Measurements from ENCODE around the gene MAPK9.

Gene MAPK9

DNA sequence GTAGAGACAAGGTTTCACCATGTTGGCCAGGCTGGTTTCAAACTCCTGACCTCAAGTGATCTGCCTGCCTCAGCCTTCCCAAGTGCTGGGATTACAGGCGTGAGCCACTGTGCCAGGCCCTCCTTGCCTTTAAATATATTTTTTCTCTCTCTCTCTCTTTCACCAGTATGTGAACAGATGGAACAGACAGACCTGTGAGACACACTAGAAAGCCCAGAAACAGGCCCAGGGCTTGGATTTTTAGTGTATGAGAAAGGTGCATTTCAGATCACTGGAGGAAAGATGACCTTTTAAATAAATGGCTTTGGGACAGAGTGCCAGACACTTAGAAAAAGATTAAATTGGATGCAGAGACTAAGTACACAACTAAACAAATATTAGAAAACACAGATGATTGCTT is 86.0 kb downstream of the MAPK9 start:
- DNase-seq (ENCODE audit: low read depth, low spot score): no peak

DNA sequence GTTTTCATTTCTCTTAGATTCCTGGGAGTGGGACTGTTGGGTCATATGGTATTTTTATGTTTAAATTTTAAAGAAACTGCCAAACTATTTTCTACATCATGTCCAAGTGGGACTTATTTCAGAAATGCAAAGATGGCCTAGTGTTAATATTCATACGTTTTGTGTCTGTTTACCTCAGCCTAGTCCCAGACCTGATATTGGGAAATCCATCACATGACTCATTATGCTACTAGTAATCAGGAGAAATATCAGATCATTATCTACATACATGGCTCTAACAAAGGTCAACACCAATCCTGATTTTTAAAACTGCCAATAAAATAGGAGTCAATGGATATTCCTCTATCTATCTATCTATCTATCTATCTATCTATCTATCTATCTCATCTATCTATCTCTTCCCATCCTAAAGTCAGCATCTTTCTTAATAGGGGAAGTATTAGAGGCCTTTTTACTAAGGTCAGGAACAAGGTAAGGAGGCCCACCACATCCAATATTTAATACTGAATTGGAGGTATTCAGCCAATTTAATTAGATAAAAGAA is 87.5 kb downstream of the MAPK9 start:
- DNase-seq (ENCODE audit: low read depth, low spot score): no peak

DNA sequence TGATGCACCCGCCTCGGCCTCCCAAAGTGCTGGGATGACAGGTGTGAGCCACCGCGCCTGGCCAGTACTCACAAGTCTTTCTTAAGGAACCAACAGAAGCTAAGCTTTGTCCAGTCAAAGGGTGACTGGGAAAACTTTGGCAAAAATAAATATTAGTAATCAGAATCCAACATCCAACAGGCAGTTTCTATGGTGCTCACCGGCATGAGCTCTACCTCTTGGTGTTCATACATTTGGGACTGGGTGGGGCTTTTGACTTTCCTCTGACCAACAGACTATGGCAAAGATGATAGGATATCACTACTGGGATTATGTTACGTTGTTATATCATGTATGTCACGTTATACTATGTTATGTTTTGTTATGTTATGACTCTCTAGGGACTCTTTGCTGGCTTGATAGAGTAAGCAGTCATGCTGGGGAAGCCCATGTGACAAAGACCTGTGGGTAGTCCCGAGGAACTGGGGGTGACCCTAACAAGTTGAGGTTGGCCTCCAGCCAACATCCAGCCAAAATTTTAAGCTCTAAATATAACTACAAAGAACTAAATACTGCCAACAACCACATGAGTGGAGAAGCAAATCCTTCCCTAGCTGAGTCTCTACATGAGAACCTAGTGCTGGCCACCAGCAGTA is 88.8 kb downstream of the MAPK9 start:
- DNase-seq (ENCODE audit: low read depth, low spot score): no peak

DNA sequence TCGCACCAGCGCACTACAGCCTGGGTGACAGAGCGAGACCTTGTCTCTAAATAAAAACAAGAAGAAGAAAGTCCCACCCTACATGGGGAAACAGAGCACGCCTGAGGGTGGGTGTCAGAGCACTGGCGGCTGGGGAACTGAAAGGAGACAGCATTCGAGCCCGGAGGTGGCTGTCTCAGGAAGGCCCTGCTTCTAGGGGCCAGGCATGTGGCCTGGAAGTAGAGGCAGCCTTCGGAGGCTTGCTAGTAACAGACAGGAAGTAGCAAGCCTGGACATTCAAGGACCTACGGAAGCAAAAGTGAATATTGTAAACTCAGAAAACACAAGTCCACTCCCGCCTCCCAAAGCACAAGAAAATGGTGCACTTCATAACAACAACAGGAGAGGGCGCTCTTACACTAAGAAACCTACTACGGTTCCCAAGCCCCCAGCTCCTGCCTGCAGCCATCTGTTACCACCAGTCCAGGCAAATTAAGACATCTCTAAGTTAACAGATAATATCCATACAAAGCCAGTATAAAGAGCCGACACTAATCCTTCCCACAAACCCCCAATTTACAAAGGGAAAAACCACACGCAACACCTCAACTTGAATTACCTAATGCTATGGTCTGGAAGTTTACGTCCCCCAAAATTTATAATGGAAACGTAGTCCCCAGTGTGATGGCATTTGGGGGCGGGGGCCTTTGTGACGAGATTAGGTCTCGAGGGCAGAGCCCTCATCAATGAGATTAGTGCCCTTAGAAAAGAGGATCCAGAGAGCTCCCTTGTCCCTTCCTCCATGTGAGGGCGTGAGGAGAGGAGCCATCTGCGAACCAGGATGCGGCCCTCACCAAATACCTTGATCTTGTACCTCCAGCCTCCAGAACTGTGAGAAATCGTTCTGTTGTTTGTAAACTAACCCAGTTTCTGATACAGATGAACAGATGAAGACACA is 90.6 kb downstream of the MAPK9 start:
- DNase-seq (ENCODE audit: low read depth, low spot score): no peak

DNA sequence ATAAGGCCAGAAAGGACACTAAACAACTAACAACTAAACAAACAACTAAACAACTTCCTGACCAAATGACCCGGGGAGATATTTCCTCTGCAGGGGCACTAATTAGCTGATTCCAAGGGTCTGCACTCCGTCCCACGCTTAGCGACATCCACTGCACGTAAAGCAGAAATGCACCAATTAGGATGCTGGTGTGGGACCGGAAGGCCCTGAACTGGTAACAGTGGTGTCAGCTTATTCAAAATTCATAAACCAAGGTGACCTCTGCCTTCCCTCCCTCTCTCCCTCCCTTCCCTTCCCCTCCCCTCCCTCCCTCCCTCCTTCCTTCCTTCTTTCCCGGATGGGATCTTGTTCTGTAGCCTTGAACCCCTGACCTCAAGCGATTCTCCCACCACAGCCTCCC is 92.5 kb downstream of the MAPK9 start:
- DNase-seq (ENCODE audit: low read depth, low spot score): no peak

DNA sequence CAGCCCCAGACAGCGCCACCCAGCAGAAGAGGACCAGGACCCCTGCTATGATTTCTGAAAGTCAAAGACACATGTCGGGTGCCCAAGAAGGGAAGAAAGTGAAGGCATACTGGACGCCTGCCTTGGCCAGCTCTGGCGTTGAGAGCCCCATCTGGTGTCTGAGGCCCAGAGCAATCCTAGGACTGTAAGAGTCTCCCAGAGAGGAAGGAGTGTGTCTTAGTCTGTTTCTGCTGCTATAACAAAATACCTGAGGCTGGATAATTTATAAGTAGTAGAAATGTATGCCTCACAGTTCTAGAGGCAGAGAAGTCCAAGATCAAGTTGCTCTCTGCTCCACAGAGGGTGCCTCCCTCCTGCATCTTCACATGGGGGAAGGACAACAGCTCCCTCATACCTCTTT is 93.7 kb downstream of the MAPK9 start:
- no peak for DNase-seq (ENCODE audit: low read depth, low spot score)

DNA sequence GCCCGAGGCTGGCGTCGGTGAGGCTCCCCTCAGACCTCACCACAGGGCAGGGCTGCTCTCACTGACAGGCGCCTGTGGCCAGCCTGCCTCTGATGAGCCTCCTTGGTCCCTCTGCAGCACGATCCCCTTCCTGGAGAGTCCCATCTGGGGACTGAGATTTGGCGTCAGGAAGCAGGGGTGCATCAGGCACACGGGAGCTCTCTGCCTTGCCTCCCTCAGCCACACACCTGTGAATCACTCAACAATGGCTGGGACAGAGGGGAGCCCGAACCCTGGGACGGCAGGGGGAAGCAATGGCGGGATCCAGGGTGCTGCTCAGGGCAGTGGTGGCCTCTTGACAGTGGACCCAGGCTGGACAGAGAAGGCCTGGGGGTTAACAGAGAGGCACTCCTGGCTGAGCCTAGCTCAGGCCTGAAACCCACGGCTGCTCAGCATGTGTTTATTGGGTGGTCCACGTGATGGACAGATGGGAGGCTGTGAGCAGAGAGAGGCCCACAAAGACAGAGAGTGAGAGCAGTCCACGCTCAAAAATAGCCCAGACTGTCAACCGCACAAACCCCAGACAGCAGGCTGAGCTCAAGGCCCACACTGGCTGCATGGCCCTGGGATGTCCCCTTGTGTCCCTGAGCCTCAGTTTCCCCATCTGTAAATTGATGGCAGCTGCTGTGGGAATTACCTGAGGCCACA is 94.7 kb downstream of the MAPK9 start:
- no peak for DNase-seq (ENCODE audit: low read depth, low spot score)

DNA sequence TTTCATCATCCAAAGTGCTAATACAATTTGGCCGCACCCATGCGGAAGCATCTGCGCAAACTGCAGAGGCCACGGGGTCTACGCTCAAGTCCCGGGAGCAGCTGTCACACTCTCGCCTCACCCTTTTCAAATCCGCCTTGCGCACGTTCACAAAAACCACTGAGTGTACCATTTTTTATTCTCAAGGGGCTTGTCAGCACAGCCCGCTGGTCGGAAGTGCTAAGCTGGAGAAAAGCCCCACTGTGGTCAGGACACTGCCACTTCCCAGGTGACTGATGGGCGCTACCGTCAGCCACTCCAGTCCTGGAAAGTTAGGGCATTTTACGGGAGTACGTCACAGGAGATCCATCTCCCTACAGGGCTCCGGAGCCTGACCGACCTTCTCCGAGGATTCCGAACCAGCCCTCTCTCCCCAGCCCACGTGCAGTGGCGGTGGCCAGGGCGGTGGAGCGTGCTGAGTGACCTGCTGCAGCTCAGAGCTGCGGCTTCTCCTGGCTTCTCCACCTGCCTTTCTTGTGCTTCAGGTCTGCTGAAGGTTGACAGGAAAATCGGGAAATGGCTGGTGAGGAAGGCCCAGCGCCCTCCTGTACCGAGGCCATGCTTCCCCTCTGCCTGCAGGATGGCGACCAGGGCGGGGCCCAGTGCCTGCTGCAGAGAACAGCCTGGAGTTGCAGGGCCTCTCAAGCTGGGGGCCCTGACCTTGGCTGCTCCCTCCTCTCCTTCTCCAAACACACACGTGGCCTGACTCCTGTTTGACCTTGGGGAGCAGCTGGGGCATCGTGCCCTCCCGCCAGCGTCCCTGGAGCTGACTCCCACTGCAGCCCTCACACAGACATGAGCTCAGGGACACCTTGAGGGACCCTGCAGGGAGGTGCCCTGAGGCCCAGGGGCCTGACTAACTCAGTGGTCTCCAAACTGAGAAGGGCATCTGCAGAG is 97.2 kb downstream of the MAPK9 start:
- DNase-seq (ENCODE audit: low read depth, low spot score): no peak

DNA sequence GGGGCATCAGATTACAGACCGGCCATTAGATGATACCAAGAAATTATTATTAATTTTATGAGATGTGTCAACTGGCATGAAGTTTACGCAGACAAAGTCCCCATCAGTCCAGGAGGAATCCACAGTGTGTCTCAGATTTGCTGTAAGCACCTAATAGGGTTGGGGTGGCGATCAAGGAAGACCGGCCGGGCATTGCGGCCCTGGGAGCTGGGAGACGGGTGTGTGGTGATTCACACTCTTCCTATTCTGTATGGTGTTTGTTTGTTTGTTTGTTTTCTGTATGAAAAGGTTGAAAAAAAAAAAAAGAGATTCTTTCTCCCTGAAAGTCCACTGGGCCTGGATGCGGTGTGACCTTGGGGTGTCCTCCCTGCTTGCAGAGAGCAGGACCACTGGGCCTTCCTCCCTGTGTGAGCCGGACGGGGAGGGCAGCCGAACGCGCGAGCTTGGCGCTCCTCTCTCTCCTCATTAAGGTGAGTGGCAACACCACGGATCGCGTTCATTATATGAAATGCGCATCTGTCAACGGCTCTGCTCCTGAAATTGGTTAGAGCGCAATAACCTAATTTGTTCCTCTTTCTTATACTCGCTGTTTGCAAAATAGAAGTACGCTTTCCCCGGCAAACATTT is 98.0 kb downstream of the MAPK9 start:
- no peak for DNase-seq (ENCODE audit: low read depth, low spot score)

DNA sequence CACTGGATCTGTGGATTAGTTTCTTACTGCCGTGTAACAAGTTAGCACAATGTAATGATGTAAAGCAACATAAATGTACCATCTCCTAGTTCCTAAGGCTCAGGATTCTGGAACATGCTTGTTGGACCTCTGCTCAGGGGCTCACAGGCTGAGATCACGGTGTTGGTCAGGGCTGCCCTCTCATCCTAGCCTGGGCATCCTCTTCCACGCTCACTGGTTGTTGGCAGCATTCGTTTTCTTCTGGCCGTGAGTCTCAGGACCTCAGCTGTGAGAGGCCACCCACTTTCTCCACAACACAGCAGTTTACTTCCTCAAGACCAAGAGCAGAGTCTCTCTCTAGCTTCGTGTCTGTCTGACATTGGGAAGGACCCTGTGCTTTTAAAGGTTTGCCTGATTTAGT is 100.2 kb downstream of the MAPK9 start:
- no peak for DNase-seq (ENCODE audit: low read depth, low spot score)

GRCh38 chr5:180187767-180188166 is 104.1 kb downstream of the MAPK9 start:
- DNase-seq (ENCODE audit: low read depth, low spot score): no peak
